Activated CD8-positive, alpha-beta T cell treated with anti-CD3 and anti-CD28 coated beads for 36 hours (primary cell): ENCODE measurements around the gene PDF. TPM values are rescaled to one million over a fixed set of nuclear protein-coding genes. Genes with fewer than 3 reads are reported as not detected.

ENCODE experiments used
- ATAC-seq: fragments of 200-7000 bp; cut with Tn5 transposase; one replicate; pipeline ENCODE4 v1.10.0; 2021; ENCODE audit warnings: mild to moderate bottlenecking, moderate library complexity
- CTCF ChIA-PET: fragments of 350-600 bp; sonication (Branson Sonifier 250); formaldehyde crosslinking; loops from one replicate; lab custom pipeline; 2021; ENCODE audit warnings: antibody characterized with exemption; lab: Charles Lee
- POLR2A ChIA-PET: fragments of 350-600 bp; sonication (Branson Sonifier 250); formaldehyde crosslinking; loops from one replicate; lab custom pipeline; 2021; ENCODE audit warnings: antibody characterized with exemption; lab: Charles Lee
- DNase-seq: peaks from one replicate; pipeline ENCODE4 v3.0.0-alpha.2; 2020
- H3K27ac Mint-ChIP-seq: one replicate; pipeline ENCODE4 v1.8.0; 2021; ENCODE audit warnings: mild to moderate bottlenecking, mixed read lengths
- H3K27me3 Mint-ChIP-seq: one replicate; pipeline ENCODE4 v1.8.0; 2021; ENCODE audit warnings: mixed read lengths
- H3K36me3 Mint-ChIP-seq: one replicate; pipeline ENCODE4 v1.8.0; 2021; ENCODE audit warnings: low read depth, mixed read lengths
- H3K4me1 Mint-ChIP-seq: one replicate; pipeline ENCODE4 v1.8.0; 2021; ENCODE audit warnings: low read depth, mixed read lengths
- H3K4me3 Mint-ChIP-seq: one replicate; pipeline ENCODE4 v1.8.0; 2021; ENCODE audit warnings: mild to moderate bottlenecking, moderate library complexity, mixed read lengths
- H3K9me3 Mint-ChIP-seq: one replicate; pipeline ENCODE4 v1.8.0; 2021; ENCODE audit warnings: mixed read lengths
- CTCF ChIP-seq: fragments of 200-600 bp; IDR thresholded peaks from one replicate; pipeline ENCODE4 v1.8.0; 2022; ENCODE audit warnings: antibody characterized with exemption, mild to moderate bottlenecking
- intact Hi-C: fragments of 100-400 bp; cut with micrococcal nuclease; formaldehyde crosslinking; loops from one replicate; pipeline ENCODE4 v1.10.0; 2022
- total RNA-seq, 2 experiments: library from RNA; stranded (reverse); gene quantifications; one replicate each; pipeline ENCODE4 v1.2.3, GENCODE V29; 2021

The PDF gene
- total RNA-seq, 2 experiments from 2014 or later, result 16.1 to 19.5 TPM

- Mint-ChIP-seq H3K27ac (no peak overlapping the region), H3K4me1 (peaks cover 3% of the 10 kb centered on the region), H3K27me3 (no peaks in the 10 kb centered on the region), H3K36me3 (no peaks in the 10 kb centered on the region), H3K9me3 (no peaks in the 10 kb centered on the region), H3K4me3 (no peak overlapping the region)
- POLR2A ChIA-PET, result interaction anchor here (0.7 kb wide), 1 partner anchor 465 kb away, joined by 4 read pairs; no protein-coding TSS in a partner anchor
- TF ChIP-seq CTCF, result no peak
- CTCF ChIA-PET, result interaction anchor here (1.0 to 1.1 kb wide), 3 partner anchors 27 to 171 kb away, joined by 3 read pairs; no protein-coding TSS in a partner anchor
- DNase-seq (no peak), ATAC-seq (no peak)
- intact Hi-C loops, result no loop called here
Measured at GRCh38 chr16:69283851-69284250, 46.5 kb downstream of the PDF start.

DNA sequence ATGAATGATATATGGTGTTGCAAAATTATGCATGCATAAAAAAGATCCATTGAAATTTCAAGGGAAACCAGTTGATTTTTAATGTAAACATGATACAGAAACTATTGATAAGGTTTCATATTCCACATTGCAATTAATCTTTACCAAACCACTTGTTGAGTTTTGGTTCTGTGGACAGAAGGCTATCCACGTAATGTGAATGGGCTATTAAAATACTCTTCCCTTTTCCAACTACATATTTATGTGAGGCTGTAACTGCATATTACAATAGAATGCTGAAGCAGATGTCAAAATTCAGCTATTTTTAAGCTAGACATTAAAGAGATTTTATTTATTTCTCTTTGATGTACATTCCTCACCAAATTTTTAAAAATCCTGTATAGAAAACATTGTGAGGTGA is 53.0 kb downstream of the PDF start:
- no peaks in the 10 kb centered on the region for H3K4me1 Mint-ChIP-seq
- H3K4me3 Mint-ChIP-seq, result no peak overlapping the region
- CTCF ChIA-PET, result interaction anchor here (0.7 to 2.0 kb wide), 3 partner anchors 10 to 1509 kb away, joined by 3 to 7 read pairs (median 4); no protein-coding TSS in a partner anchor
- no peak for TF ChIP-seq CTCF
- DNase-seq, result no peak
- H3K27me3 Mint-ChIP-seq, result no peaks in the 10 kb centered on the region
- POLR2A ChIA-PET, result interaction anchor here (1.0 kb wide), 1 partner anchor 141 kb away, joined by 3 read pairs; no protein-coding TSS in a partner anchor
- intact Hi-C loops, result no loop called here
- H3K27ac Mint-ChIP-seq, result no peak overlapping the region
- no peak for ATAC-seq
- H3K36me3 Mint-ChIP-seq, result no peaks in the 10 kb centered on the region
- H3K9me3 Mint-ChIP-seq, result no peaks in the 10 kb centered on the region

Other genes starting within 250 kb of the PDF start
- under 1 TPM; 0.11 to 0.43 TPM for gene HAS3, start 224.9 kb downstream of the PDF start, total RNA-seq
- 100 to 1,000 TPM; 111 to 115 TPM for gene CHTF8, start 198.0 kb downstream of the PDF start, total RNA-seq
- 100 to 1,000 TPM; 112 to 121 TPM for gene UTP4, start 197.9 kb downstream of the PDF start, total RNA-seq
- gene SNTB2, start 143.4 kb downstream of the PDF start, total RNA-seq, result 10 to 100 TPM; 11.8 to 13.0 TPM
- 10 to 100 TPM; 30.5 to 31.2 TPM for gene VPS4A, start 19.2 kb downstream of the PDF start, total RNA-seq
- gene COG8, start 9.0 kb upstream of the PDF start, total RNA-seq, result 10 to 100 TPM; 26.0 to 27.4 TPM
- 10 to 100 TPM; 37.7 to 41.8 TPM for gene NIP7, start 9.2 kb upstream of the PDF start, total RNA-seq
- gene TMED6, start 21.2 kb upstream of the PDF start, total RNA-seq, result 1 to 10 TPM; 1.2 to 2.2 TPM
- gene TERF2, start 55.4 kb upstream of the PDF start, total RNA-seq, result 10 to 100 TPM; 39.4 to 41.6 TPM
- gene CYB5B, start 94.0 kb upstream of the PDF start, total RNA-seq, result 100 to 1,000 TPM; 159 to 163 TPM
- 10 to 100 TPM; 36.0 to 37.8 TPM for gene NFAT5, start 235.4 kb upstream of the PDF start, total RNA-seq